ENCODE results near the gene CALN1. TPM values are rescaled to one million over a fixed set of nuclear protein-coding genes. Genes with fewer than 3 reads are reported as not detected.

CALN1 gene
- total and polyA plus RNA-seq, 2 experiments from 2014 or later = 7.6 to 14.5 TPM

DNA sequence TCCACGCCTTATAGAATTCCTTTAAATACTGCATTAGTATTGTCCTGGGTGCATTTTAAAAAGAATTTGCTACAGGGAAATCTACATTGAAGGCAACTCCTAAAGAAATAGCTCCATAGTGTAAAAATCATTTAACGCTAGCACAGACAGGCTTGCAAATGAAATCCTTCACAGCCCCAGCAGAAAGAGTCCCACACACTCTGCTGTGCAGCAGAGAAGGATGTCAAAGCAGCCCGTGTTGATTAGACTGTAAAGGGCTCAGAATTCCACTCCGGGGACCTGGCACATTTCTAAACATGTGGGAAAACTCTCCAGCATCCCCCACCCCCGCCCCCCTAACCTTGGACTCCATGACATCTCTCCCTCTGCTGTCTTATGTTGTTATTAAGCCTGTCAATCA is 176.8 kb downstream of the CALN1 start (continued):
- TF ChIP-seq, protein P1, sequence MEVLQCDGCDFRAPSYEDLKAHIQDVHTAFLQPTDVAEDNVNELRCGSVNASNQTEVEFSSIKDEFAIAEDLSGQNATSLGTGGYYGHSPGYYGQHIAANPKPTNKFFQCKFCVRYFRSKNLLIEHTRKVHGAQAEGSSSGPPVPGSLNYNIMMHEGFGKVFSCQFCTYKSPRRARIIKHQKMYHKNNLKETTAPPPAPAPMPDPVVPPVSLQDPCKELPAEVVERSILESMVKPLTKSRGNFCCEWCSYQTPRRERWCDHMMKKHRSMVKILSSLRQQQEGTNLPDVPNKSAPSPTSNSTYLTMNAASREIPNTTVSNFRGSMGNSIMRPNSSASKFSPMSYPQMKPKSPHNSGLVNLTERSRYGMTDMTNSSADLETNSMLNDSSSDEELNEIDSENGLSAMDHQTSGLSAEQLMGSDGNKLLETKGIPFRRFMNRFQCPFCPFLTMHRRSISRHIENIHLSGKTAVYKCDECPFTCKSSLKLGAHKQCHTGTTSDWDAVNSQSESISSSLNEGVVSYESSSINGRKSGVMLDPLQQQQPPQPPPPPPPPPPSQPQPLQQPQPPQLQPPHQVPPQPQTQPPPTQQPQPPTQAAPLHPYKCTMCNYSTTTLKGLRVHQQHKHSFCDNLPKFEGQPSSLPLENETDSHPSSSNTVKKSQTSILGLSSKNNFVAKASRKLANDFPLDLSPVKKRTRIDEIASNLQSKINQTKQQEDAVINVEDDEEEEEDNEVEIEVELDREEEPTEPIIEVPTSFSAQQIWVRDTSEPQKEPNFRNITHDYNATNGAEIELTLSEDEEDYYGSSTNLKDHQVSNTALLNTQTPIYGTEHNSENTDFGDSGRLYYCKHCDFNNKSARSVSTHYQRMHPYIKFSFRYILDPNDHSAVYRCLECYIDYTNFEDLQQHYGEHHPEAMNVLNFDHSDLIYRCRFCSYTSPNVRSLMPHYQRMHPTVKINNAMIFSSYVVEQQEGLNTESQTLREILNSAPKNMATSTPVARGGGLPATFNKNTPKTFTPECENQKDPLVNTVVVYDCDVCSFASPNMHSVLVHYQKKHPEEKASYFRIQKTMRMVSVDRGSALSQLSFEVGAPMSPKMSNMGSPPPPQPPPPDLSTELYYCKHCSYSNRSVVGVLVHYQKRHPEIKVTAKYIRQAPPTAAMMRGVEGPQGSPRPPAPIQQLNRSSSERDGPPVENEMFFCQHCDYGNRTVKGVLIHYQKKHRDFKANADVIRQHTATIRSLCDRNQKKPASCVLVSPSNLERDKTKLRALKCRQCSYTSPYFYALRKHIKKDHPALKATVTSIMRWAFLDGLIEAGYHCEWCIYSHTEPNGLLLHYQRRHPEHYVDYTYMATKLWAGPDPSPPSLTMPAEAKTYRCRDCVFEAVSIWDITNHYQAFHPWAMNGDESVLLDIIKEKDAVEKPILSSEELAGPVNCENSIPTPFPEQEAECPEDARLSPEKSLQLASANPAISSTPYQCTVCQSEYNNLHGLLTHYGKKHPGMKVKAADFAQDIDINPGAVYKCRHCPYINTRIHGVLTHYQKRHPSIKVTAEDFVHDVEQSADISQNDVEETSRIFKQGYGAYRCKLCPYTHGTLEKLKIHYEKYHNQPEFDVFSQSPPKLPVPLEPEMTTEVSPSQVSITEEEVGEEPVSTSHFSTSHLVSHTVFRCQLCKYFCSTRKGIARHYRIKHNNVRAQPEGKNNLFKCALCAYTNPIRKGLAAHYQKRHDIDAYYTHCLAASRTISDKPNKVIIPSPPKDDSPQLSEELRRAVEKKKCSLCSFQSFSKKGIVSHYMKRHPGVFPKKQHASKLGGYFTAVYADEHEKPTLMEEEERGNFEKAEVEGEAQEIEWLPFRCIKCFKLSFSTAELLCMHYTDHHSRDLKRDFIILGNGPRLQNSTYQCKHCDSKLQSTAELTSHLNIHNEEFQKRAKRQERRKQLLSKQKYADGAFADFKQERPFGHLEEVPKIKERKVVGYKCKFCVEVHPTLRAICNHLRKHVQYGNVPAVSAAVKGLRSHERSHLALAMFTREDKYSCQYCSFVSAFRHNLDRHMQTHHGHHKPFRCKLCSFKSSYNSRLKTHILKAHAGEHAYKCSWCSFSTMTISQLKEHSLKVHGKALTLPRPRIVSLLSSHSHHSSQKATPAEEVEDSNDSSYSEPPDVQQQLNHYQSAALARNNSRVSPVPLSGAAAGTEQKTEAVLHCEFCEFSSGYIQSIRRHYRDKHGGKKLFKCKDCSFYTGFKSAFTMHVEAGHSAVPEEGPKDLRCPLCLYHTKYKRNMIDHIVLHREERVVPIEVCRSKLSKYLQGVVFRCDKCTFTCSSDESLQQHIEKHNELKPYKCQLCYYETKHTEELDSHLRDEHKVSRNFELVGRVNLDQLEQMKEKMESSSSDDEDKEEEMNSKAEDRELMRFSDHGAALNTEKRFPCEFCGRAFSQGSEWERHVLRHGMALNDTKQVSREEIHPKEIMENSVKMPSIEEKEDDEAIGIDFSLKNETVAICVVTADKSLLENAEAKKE (CRISPR knock-in tag; IDR thresholded peaks at IDR 0.05) = no peak
- TF ChIP-seq ZNF331 (CRISPR knock-in tag; IDR thresholded peaks at IDR 0.05; ENCODE audit: low read depth) = no peak
- TF ChIP-seq JUNB (IDR thresholded peaks at IDR 0.05; ENCODE audit: unreplicated experiment) = no peak
- TF ChIP-seq, protein P2, sequence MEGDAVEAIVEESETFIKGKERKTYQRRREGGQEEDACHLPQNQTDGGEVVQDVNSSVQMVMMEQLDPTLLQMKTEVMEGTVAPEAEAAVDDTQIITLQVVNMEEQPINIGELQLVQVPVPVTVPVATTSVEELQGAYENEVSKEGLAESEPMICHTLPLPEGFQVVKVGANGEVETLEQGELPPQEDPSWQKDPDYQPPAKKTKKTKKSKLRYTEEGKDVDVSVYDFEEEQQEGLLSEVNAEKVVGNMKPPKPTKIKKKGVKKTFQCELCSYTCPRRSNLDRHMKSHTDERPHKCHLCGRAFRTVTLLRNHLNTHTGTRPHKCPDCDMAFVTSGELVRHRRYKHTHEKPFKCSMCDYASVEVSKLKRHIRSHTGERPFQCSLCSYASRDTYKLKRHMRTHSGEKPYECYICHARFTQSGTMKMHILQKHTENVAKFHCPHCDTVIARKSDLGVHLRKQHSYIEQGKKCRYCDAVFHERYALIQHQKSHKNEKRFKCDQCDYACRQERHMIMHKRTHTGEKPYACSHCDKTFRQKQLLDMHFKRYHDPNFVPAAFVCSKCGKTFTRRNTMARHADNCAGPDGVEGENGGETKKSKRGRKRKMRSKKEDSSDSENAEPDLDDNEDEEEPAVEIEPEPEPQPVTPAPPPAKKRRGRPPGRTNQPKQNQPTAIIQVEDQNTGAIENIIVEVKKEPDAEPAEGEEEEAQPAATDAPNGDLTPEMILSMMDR (conservative IDR thresholded peaks at IDR 0.05; ENCODE audit: low read depth in 2 of 2) = no peak
- TF ChIP-seq, protein P3, sequence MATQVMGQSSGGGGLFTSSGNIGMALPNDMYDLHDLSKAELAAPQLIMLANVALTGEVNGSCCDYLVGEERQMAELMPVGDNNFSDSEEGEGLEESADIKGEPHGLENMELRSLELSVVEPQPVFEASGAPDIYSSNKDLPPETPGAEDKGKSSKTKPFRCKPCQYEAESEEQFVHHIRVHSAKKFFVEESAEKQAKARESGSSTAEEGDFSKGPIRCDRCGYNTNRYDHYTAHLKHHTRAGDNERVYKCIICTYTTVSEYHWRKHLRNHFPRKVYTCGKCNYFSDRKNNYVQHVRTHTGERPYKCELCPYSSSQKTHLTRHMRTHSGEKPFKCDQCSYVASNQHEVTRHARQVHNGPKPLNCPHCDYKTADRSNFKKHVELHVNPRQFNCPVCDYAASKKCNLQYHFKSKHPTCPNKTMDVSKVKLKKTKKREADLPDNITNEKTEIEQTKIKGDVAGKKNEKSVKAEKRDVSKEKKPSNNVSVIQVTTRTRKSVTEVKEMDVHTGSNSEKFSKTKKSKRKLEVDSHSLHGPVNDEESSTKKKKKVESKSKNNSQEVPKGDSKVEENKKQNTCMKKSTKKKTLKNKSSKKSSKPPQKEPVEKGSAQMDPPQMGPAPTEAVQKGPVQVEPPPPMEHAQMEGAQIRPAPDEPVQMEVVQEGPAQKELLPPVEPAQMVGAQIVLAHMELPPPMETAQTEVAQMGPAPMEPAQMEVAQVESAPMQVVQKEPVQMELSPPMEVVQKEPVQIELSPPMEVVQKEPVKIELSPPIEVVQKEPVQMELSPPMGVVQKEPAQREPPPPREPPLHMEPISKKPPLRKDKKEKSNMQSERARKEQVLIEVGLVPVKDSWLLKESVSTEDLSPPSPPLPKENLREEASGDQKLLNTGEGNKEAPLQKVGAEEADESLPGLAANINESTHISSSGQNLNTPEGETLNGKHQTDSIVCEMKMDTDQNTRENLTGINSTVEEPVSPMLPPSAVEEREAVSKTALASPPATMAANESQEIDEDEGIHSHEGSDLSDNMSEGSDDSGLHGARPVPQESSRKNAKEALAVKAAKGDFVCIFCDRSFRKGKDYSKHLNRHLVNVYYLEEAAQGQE (IDR thresholded peaks at IDR 0.05; ENCODE audit: unreplicated experiment) = no peak
- no peak for TF ChIP-seq CREB1 (CRISPR knock-in tag; IDR thresholded peaks at IDR 0.05; ENCODE audit: low read depth)
- TF ChIP-seq STAT1 (IDR thresholded peaks at IDR 0.05; ENCODE audit: unreplicated experiment) = no peak
- TF ChIP-seq, protein P4, sequence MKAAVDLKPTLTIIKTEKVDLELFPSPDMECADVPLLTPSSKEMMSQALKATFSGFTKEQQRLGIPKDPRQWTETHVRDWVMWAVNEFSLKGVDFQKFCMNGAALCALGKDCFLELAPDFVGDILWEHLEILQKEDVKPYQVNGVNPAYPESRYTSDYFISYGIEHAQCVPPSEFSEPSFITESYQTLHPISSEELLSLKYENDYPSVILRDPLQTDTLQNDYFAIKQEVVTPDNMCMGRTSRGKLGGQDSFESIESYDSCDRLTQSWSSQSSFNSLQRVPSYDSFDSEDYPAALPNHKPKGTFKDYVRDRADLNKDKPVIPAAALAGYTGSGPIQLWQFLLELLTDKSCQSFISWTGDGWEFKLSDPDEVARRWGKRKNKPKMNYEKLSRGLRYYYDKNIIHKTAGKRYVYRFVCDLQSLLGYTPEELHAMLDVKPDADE (IDR thresholded peaks at IDR 0.05) = no peak

Measured in GM23338 (cell line).